ENCODE results near the gene RNF114.
A peak's percentile ranks its signal among the peaks of the same experiment; 100 is the strongest.
"Not testable (repeated sequence)": the region's sequence is repeated elsewhere in the genome, so short reads cannot be mapped to it uniquely, and the experiment has no call there.

RNF114 gene

GRCh38 chr20:49965781-49966305, 29.6 kb downstream of the RNF114 start:
- no peak for DNase-seq

- DNase-seq = no peak
Measured at GRCh38 chr20:49966861-49967260, 30.7 kb downstream of the RNF114 start.

GRCh38 chr20:49969234-49969633, 33.0 kb downstream of the RNF114 start:
- no peak for DNase-seq

- no peak for DNase-seq
Measured at GRCh38 chr20:49969946-49970345, 33.7 kb downstream of the RNF114 start.

- DNase-seq = no peak
Measured at GRCh38 chr20:49970498-49970897, 34.3 kb downstream of the RNF114 start.

GRCh38 chr20:49973981-49974380, 37.8 kb downstream of the RNF114 start:
- no peak for DNase-seq

- DNase-seq = no peak
Measured at GRCh38 chr20:49976542-49976941, 40.3 kb downstream of the RNF114 start.

GRCh38 chr20:49977740-49978139, 41.5 kb downstream of the RNF114 start:
- DNase-seq = not testable (repeated sequence)

- DNase-seq = no peak
Measured at GRCh38 chr20:49978685-49979029, 42.5 kb downstream of the RNF114 start.

GRCh38 chr20:49979030-49979832, 43.0 kb downstream of the RNF114 start:
- peak; percentile 87 for DNase-seq

- DNase-seq = no peak
Measured at GRCh38 chr20:49980140-49981008, 44.2 kb downstream of the RNF114 start.

- no peak for DNase-seq
Measured at GRCh38 chr20:49981218-49982071, 45.2 kb downstream of the RNF114 start.

- no peak for DNase-seq
Measured at GRCh38 chr20:49982072-49982345, 45.8 kb downstream of the RNF114 start.

- DNase-seq = peak; percentile 93
Measured at GRCh38 chr20:49982346-49983122, 46.3 kb downstream of the RNF114 start, which contains the start of gene SNAI1. SNAI1 (plus strand) TSS chr20:49982980; CDS start chr20:49983060, 80 bp downstream.

- no peak for DNase-seq
Measured at GRCh38 chr20:49983123-49983847, 47.1 kb downstream of the RNF114 start.

GRCh38 chr20:49983848-49984408, 47.7 kb downstream of the RNF114 start:
- no peak for DNase-seq

GRCh38 chr20:49984426-49985153, 48.4 kb downstream of the RNF114 start:
- no peak for DNase-seq

- no peak for DNase-seq
Measured at GRCh38 chr20:49985157-49985556, 49.0 kb downstream of the RNF114 start.

- DNase-seq = no peak
Measured at GRCh38 chr20:49985617-49986016, 49.4 kb downstream of the RNF114 start.

GRCh38 chr20:49986049-49986448, 49.9 kb downstream of the RNF114 start:
- DNase-seq = no peak
